Endothelial cell of umbilical vein (primary cell): ENCODE results near the gene EPS8L1.

ENCODE experiments used
- CTCF ChIP-seq, 2 donors: IDR thresholded peaks; 1 replicate in 1 of 2; 2 replicates in 1 of 2; pipeline ENCODE4 v1.5.1; 2011; ENCODE audit warnings: low read length in 2 of 2, mild to moderate bottlenecking in 2 of 2, moderate library complexity in 2 of 2, control low read depth in 1 of 2, inconsistent platforms in 1 of 2, low read depth in 1 of 2; ENCODE audit not compliant: insufficient read depth in 1 of 2; ENCODE audit errors: extremely low read depth in 1 of 2
- EZH2 ChIP-seq: IDR thresholded peaks from 2 replicates; pipeline ENCODE4 v1.6.1; 2012; ENCODE audit warnings: borderline replicate concordance, low read depth, mild to moderate bottlenecking, moderate library complexity, low read length, inconsistent platforms; ENCODE audit not compliant: severe bottlenecking
- GATA2 ChIP-seq: IDR thresholded peaks from 2 replicates; pipeline ENCODE4 v1.7.0; 2011; ENCODE audit warnings: low read depth, mild to moderate bottlenecking, moderate library complexity, mixed read lengths, low read length; ENCODE audit not compliant: insufficient read length, insufficient read depth
- POLR2A ChIP-seq: IDR thresholded peaks from 2 replicates; pipeline ENCODE4 v1.6.1; 2012; ENCODE audit warnings: low read depth, mild to moderate bottlenecking, control low read depth, low read length
- TF ChIP-seq, protein P1 (sequence below): IDR thresholded peaks from 2 replicates; pipeline ENCODE4 v1.6.1; 2011; ENCODE audit not compliant: insufficient read depth, insufficient read length

DNA sequence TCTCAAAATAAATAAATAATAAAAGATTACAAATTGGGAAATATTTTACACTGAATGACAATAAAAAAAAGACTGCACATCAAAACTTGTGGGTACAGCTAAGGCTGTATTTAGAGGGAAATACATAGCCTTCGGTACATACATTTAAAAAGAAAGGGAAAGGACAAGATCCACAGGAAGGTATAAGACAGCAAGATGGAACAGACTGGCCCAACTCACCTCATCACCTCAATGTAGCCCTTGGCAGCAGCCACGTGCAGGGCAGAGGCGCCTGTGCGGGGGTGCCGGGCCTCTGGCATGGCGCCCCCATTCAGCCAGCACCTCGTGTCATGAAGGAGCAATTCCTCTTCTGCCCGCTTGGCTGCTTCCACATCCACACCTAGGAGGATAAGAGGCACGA, 27.5 kb downstream of the EPS8L1 start:
- TF ChIP-seq CTCF (IDR thresholded peaks at IDR 0.05; ENCODE audit: extremely low read depth in 1 of 2, insufficient read depth in 1 of 2, low read depth in 1 of 2, low read length in 2 of 2) (no peak), EZH2 (no peak), GATA2 (no peak), POLR2A (no peak)
- TF ChIP-seq, protein P1, sequence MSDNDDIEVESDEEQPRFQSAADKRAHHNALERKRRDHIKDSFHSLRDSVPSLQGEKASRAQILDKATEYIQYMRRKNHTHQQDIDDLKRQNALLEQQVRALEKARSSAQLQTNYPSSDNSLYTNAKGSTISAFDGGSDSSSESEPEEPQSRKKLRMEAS: no peak
